ENCODE data around the gene PRKCA.

The PRKCA gene

DNA sequence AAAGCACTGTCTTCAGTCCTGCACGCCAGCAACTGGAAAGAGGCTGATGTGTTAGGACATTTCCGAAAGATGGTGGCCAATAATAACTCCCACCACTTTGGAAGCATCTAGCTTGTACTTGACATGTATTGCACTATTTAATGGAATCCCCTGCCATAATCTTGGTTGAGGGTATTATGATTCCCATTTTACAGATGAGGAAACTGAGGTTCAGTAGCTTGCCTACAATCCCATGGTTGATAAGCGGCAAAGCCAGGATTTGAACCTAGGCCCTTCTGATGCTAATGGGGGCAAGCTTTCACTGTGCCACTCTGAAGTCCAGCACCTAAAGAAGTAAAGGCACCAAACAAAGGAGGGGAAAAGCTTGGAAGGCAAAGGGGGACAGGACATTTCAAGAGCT, 540.5 kb downstream of the PRKCA start:
- TF ChIP-seq ZNF8 (CRISPR knock-in tag; IDR thresholded peaks at IDR 0.05), result no peak
- TF ChIP-seq, protein P1, sequence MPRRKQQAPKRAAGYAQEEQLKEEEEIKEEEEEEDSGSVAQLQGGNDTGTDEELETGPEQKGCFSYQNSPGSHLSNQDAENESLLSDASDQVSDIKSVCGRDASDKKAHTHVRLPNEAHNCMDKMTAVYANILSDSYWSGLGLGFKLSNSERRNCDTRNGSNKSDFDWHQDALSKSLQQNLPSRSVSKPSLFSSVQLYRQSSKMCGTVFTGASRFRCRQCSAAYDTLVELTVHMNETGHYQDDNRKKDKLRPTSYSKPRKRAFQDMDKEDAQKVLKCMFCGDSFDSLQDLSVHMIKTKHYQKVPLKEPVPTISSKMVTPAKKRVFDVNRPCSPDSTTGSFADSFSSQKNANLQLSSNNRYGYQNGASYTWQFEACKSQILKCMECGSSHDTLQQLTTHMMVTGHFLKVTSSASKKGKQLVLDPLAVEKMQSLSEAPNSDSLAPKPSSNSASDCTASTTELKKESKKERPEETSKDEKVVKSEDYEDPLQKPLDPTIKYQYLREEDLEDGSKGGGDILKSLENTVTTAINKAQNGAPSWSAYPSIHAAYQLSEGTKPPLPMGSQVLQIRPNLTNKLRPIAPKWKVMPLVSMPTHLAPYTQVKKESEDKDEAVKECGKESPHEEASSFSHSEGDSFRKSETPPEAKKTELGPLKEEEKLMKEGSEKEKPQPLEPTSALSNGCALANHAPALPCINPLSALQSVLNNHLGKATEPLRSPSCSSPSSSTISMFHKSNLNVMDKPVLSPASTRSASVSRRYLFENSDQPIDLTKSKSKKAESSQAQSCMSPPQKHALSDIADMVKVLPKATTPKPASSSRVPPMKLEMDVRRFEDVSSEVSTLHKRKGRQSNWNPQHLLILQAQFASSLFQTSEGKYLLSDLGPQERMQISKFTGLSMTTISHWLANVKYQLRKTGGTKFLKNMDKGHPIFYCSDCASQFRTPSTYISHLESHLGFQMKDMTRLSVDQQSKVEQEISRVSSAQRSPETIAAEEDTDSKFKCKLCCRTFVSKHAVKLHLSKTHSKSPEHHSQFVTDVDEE (CRISPR knock-in tag; IDR thresholded peaks at IDR 0.05), result no peak
- TF ChIP-seq, protein P2, sequence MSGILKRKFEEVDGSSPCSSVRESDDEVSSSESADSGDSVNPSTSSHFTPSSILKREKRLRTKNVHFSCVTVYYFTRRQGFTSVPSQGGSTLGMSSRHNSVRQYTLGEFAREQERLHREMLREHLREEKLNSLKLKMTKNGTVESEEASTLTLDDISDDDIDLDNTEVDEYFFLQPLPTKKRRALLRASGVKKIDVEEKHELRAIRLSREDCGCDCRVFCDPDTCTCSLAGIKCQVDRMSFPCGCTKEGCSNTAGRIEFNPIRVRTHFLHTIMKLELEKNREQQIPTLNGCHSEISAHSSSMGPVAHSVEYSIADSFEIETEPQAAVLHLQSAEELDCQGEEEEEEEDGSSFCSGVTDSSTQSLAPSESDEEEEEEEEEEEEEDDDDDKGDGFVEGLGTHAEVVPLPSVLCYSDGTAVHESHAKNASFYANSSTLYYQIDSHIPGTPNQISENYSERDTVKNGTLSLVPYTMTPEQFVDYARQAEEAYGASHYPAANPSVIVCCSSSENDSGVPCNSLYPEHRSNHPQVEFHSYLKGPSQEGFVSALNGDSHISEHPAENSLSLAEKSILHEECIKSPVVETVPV (CRISPR knock-in tag; IDR thresholded peaks at IDR 0.05), result no peak
- TF ChIP-seq ISL1 (CRISPR knock-in tag; IDR thresholded peaks at IDR 0.05), result no peak
- no peak for TF ChIP-seq ZFP3 (CRISPR knock-in tag; IDR thresholded peaks at IDR 0.05)
- TF ChIP-seq ZNF70 (CRISPR knock-in tag; IDR thresholded peaks at IDR 0.05), result no peak
- TF ChIP-seq OSR1 (CRISPR knock-in tag; IDR thresholded peaks at IDR 0.05), result no peak
- TF ChIP-seq ESRRG (CRISPR knock-in tag; IDR thresholded peaks at IDR 0.05), result no peak
- no peak for TF ChIP-seq ZFP30 (CRISPR knock-in tag; IDR thresholded peaks at IDR 0.05)
- TF ChIP-seq CSDC2 (CRISPR knock-in tag; IDR thresholded peaks at IDR 0.05), result no peak
- TF ChIP-seq ZNF565 (CRISPR knock-in tag; conservative IDR thresholded peaks at IDR 0.05; ENCODE audit: low read depth), result no peak
- no peak for TF ChIP-seq TOX (CRISPR knock-in tag; IDR thresholded peaks at IDR 0.05; ENCODE audit: borderline replicate concordance)
- ATAC-seq, result no peak

- TF ChIP-seq ISL1 (CRISPR knock-in tag; IDR thresholded peaks at IDR 0.05) (no peak), TOX (CRISPR knock-in tag; IDR thresholded peaks at IDR 0.05; ENCODE audit: borderline replicate concordance) (no peak), RARB (CRISPR knock-in tag; IDR thresholded peaks at IDR 0.05) (no peak)
These were observed 541.2 kb downstream of the PRKCA start for GRCh38 chr17:66843627-66844026.

DNA sequence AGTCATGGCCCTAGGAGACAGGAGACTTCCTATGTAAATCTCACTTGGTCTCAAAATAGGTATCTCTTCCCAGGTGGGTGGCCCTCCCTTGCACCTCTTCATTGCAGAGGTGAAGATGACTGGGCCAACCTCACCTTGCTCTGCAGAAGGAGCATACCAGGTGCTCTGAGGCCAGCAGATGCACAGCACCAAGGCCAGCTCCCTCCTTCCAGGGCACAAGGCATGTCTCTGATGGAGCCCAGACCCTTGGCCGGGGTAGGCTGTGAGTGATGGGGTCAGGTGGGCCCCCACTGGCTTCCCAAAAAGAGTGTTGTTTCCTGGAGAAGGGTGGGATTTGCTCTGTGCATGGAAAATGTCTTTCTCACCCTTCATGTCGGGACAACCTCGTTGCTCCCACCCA, 545.3 kb downstream of the PRKCA start:
- no peak for ATAC-seq
- no peak for TF ChIP-seq CSDC2 (CRISPR knock-in tag; IDR thresholded peaks at IDR 0.05)
- TF ChIP-seq, protein P2 (CRISPR knock-in tag; IDR thresholded peaks at IDR 0.05), result no peak
- no peak for TF ChIP-seq ZFP30 (CRISPR knock-in tag; IDR thresholded peaks at IDR 0.05)
- TF ChIP-seq ESRRG (CRISPR knock-in tag; IDR thresholded peaks at IDR 0.05), result no peak
- TF ChIP-seq RARB (CRISPR knock-in tag; IDR thresholded peaks at IDR 0.05), result no peak
- TF ChIP-seq POU6F1 (CRISPR knock-in tag; IDR thresholded peaks at IDR 0.05; ENCODE audit: borderline replicate concordance, low read depth), result no peak
- no peak for TF ChIP-seq TCF4 (CRISPR knock-in tag; IDR thresholded peaks at IDR 0.05; ENCODE audit: borderline replicate concordance)
- no peak for TF ChIP-seq PATZ1 (CRISPR knock-in tag; IDR thresholded peaks at IDR 0.05; ENCODE audit: borderline replicate concordance)
- TF ChIP-seq TOX (CRISPR knock-in tag; IDR thresholded peaks at IDR 0.05; ENCODE audit: borderline replicate concordance), result no peak
- TF ChIP-seq ZC3H10 (CRISPR knock-in tag; IDR thresholded peaks at IDR 0.05), result no peak
- no peak for TF ChIP-seq SNAI2 (CRISPR knock-in tag; IDR thresholded peaks at IDR 0.05)
- no peak for TF ChIP-seq ARNTL (CRISPR knock-in tag; IDR thresholded peaks at IDR 0.05; ENCODE audit: borderline replicate concordance, low read depth)
- no peak for TF ChIP-seq BACH2 (CRISPR knock-in tag; IDR thresholded peaks at IDR 0.05; ENCODE audit: borderline replicate concordance)
- no peak for TF ChIP-seq GLIS3 (CRISPR knock-in tag; IDR thresholded peaks at IDR 0.05)
- no peak for TF ChIP-seq OSR1 (CRISPR knock-in tag; IDR thresholded peaks at IDR 0.05)
- no peak for TF ChIP-seq ISL1 (CRISPR knock-in tag; IDR thresholded peaks at IDR 0.05)
- no peak for TF ChIP-seq CREB5 (CRISPR knock-in tag; IDR thresholded peaks at IDR 0.05; ENCODE audit: low read depth)
- no peak for TF ChIP-seq PPARA (CRISPR knock-in tag; IDR thresholded peaks at IDR 0.05; ENCODE audit: borderline replicate concordance)

More at GRCh38 chr17:66843627-66844026, 541.2 kb downstream of the PRKCA start:
- no peak for ATAC-seq
